ENCODE data around the gene KMO. TPM values are rescaled to one million over a fixed set of nuclear protein-coding genes. Genes with fewer than 3 reads are reported as not detected.

KMO gene
- total RNA-seq, 2 donors from 2014 or later, result not detected

DNA sequence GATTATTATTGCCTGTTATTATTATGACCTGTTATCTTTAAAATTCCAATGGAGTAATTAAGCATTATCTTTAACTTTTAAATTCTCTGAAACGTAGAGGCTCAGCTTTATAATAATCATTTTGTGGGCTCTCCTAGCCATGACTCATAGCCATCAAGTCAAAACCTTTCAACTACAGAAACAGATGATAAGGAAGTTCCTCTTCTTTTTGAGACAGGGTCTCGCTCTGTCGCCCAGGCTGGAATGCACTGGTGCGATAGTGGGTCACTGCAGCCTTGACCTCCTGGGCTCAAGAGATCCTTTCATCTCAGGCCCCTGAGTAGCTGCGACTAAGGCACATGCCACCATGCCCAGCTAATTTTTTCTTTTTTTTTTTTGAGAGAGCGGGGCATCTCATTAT lies 64.5 kb downstream of the KMO start:
- H3K4me3 Mint-ChIP-seq, result no peak overlapping the region
- no peaks in the 10 kb centered on the region for H3K36me3 ChIP-seq (ENCODE audit: control insufficient read depth, insufficient read depth, low read length)
- H3K27ac ChIP-seq (ENCODE audit: low read depth, low read length), result no peak overlapping the region
- TF ChIP-seq, protein P1, sequence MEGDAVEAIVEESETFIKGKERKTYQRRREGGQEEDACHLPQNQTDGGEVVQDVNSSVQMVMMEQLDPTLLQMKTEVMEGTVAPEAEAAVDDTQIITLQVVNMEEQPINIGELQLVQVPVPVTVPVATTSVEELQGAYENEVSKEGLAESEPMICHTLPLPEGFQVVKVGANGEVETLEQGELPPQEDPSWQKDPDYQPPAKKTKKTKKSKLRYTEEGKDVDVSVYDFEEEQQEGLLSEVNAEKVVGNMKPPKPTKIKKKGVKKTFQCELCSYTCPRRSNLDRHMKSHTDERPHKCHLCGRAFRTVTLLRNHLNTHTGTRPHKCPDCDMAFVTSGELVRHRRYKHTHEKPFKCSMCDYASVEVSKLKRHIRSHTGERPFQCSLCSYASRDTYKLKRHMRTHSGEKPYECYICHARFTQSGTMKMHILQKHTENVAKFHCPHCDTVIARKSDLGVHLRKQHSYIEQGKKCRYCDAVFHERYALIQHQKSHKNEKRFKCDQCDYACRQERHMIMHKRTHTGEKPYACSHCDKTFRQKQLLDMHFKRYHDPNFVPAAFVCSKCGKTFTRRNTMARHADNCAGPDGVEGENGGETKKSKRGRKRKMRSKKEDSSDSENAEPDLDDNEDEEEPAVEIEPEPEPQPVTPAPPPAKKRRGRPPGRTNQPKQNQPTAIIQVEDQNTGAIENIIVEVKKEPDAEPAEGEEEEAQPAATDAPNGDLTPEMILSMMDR (conservative IDR thresholded peaks at IDR 0.05), result no peak
- H3K9me3 Mint-ChIP-seq, result no peaks in the 10 kb centered on the region
- peaks cover 3% of the 10 kb centered on the region for H3K4me1 ChIP-seq (ENCODE audit: control insufficient read depth, insufficient read depth, low read length)
- 93 to 95% methylated on average over 5 to 6 of the region's 6 CpGs for WGBS, 2 experiments (ENCODE audit: insufficient coverage in 1 of 2, insufficient read length in 1 of 2)
- H3K4me3 ChIP-seq (ENCODE audit: low read length), result no peak overlapping the region
- H3K27me3 Mint-ChIP-seq (ENCODE audit: insufficient read depth), result peaks cover 3% of the 10 kb centered on the region
- no peak for DNase-seq
- H3K9me3 ChIP-seq (ENCODE audit: control insufficient read depth, low read length), result no peaks in the 10 kb centered on the region
- no peak overlapping the region for H3K27ac Mint-ChIP-seq
- H3K9ac ChIP-seq (ENCODE audit: extremely low read depth, low read length, poor library complexity, severe bottlenecking), result no peak overlapping the region
- H3K4me1 Mint-ChIP-seq, result peaks cover 8% of the 10 kb centered on the region
- H3K36me3 Mint-ChIP-seq (ENCODE audit: low read depth), result no peaks in the 10 kb centered on the region
- no peaks in the 10 kb centered on the region for H3K27me3 ChIP-seq (ENCODE audit: control insufficient read depth, insufficient read depth, low read length, poor library complexity, severe bottlenecking)

DNA sequence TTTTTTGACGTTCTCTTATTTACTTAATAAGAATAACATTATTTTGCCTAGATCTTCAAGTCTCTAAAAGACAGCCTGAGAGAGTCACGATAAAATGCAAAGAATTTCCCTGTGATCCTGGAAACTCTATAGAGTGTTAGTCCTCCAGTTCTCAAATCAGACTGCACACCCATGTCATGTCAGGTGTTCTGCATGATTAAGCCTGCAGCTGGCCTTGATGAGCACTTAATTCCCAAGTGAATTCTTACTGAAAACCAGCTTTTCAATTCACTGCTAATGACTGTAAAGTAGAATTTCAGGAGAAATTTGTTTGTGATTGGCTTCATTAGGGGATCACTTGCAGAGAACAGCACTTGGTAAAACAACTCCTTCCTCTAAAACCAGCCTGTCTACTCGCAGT lies 66.1 kb downstream of the KMO start:
- TF ChIP-seq, protein P1 (conservative IDR thresholded peaks at IDR 0.05), result no peak

DNA sequence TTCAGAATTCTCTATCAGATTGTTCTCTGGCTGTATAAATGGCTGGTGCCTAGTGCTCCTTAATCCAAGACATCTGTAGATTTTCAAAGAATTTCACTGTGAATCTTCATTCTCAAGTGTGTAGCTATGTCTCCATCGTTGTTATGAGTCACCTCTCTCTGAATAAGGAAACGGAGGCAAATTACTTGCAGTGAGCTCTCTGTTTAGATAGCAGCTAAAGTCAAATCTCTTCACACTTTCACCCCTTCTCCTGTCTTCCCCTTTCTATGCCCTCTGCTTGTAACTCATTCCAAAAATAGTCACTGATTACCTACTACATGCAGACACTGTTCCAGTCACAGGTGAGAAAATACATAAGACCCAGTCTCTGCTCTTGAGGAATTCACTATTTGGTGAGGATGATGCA lies 68.3 kb downstream of the KMO start:
- H3K27ac Mint-ChIP-seq, result no peak overlapping the region
- H3K4me3 Mint-ChIP-seq, result no peak overlapping the region
- no peak for DNase-seq
- Histone ChIP-seq H3K4me3 (ENCODE audit: low read length) (no peak overlapping the region), H3K4me1 (ENCODE audit: control insufficient read depth, insufficient read depth, low read length) (peaks cover 3% of the 10 kb centered on the region), H3K36me3 (ENCODE audit: control insufficient read depth, insufficient read depth, low read length) (no peaks in the 10 kb centered on the region), H3K27ac (ENCODE audit: low read depth, low read length) (no peak overlapping the region), H3K9ac (ENCODE audit: extremely low read depth, low read length, poor library complexity, severe bottlenecking) (no peak overlapping the region), H3K9me3 (ENCODE audit: control insufficient read depth, low read length) (no peaks in the 10 kb centered on the region), H3K27me3 (ENCODE audit: control insufficient read depth, insufficient read depth, low read length, poor library complexity, severe bottlenecking) (no peaks in the 10 kb centered on the region)
- H3K36me3 Mint-ChIP-seq (ENCODE audit: low read depth), result no peaks in the 10 kb centered on the region
- WGBS, 2 experiments (ENCODE audit: insufficient coverage in 1 of 2, insufficient read length in 1 of 2), result 79 to 88% methylated on average over 2 of the region's 2 CpGs
- H3K27me3 Mint-ChIP-seq (ENCODE audit: insufficient read depth), result peaks cover 3% of the 10 kb centered on the region
- no peaks in the 10 kb centered on the region for H3K9me3 Mint-ChIP-seq
- TF ChIP-seq, protein P1 (conservative IDR thresholded peaks at IDR 0.05), result no peak
- H3K4me1 Mint-ChIP-seq, result no peaks in the 10 kb centered on the region

More for the DNA sequence above, 66.1 kb downstream of the KMO start:
- no peak for DNase-seq
- Histone ChIP-seq H3K9ac (ENCODE audit: extremely low read depth, low read length, poor library complexity, severe bottlenecking) (no peak overlapping the region), H3K4me3 (ENCODE audit: low read length) (no peak overlapping the region), H3K36me3 (ENCODE audit: control insufficient read depth, insufficient read depth, low read length) (no peaks in the 10 kb centered on the region), H3K9me3 (ENCODE audit: control insufficient read depth, low read length) (no peaks in the 10 kb centered on the region), H3K4me1 (ENCODE audit: control insufficient read depth, insufficient read depth, low read length) (peaks cover 3% of the 10 kb centered on the region), H3K27ac (ENCODE audit: low read depth, low read length) (no peak overlapping the region), H3K27me3 (ENCODE audit: control insufficient read depth, insufficient read depth, low read length, poor library complexity, severe bottlenecking) (no peaks in the 10 kb centered on the region)
- WGBS, 2 experiments (ENCODE audit: insufficient coverage in 1 of 2, insufficient read length in 1 of 2), result 84 to 95% methylated on average over 2 of the region's 3 CpGs
- H3K4me3 Mint-ChIP-seq, result no peak overlapping the region
- no peaks in the 10 kb centered on the region for H3K9me3 Mint-ChIP-seq
- no peak overlapping the region for H3K27ac Mint-ChIP-seq
- H3K4me1 Mint-ChIP-seq, result no peaks in the 10 kb centered on the region
- peaks cover 3% of the 10 kb centered on the region for H3K27me3 Mint-ChIP-seq (ENCODE audit: insufficient read depth)
- no peaks in the 10 kb centered on the region for H3K36me3 Mint-ChIP-seq (ENCODE audit: low read depth)

Data from endodermal cell (in vitro differentiated cells).